ENCODE results near the gene ARHGEF40. TPM values are rescaled to one million over a fixed set of nuclear protein-coding genes. Genes with fewer than 3 reads are reported as not detected.

The ARHGEF40 gene
- polyA plus RNA-seq, 1 donor (not counting 4 experiments of a cell fraction or from before 2014, with no cell fraction given) = 8.7 TPM

- no peaks in the 10 kb centered on the region for H3K9me1 ChIP-seq (ENCODE audit: control insufficient read depth, extremely low read depth, insufficient read depth, low read length)
- no peak for DNase-seq (ENCODE audit: low read depth, low spot score)
- no peak overlapping the region for H3K27ac ChIP-seq (ENCODE audit: control insufficient read depth, insufficient read depth, low read length)
- no peaks in the 10 kb centered on the region for H3K9me3 ChIP-seq (ENCODE audit: control insufficient read depth, low read depth, low read length)
- FAIRE-seq = no peak
- no peaks in the 10 kb centered on the region for H3K27me3 ChIP-seq (ENCODE audit: control insufficient read depth, extremely low read depth, insufficient read depth, low read length)
- peaks cover 11% of the 10 kb centered on the region for H3K79me2 ChIP-seq (ENCODE audit: control insufficient read depth, insufficient read depth, low read length)
- no peak overlapping the region for H2AFZ ChIP-seq (ENCODE audit: control insufficient read depth, low read length)
- no peak for TF ChIP-seq CTCF (optimal IDR thresholded peaks at IDR 0.05 in 1 of 3, IDR thresholded peaks at IDR 0.05 in 1 of 3, conservative IDR thresholded peaks at IDR 0.05 in 1 of 3; ENCODE audit: extremely low read depth in 1 of 3, insufficient read depth in 2 of 3, low read length in 3 of 3)
- no peak for TF ChIP-seq EZH2 (IDR thresholded peaks at IDR 0.05; ENCODE audit: low read length)
- peaks cover 4% of the 10 kb centered on the region for H4K20me1 ChIP-seq (ENCODE audit: control insufficient read depth, extremely low read depth, insufficient read depth, low read length)
- H3K36me3 ChIP-seq (ENCODE audit: control insufficient read depth in 2 of 2, extremely low read depth in 1 of 2, insufficient read depth in 2 of 2, low read length in 2 of 2) = peaks cover 18 to 23% of the 10 kb centered on the region in 2 experiments
- H3K9ac ChIP-seq (ENCODE audit: control insufficient read depth, extremely low read depth, insufficient read depth, low read length) = no peak overlapping the region
- H3K4me3 ChIP-seq (ENCODE audit: control insufficient read depth in 2 of 3, extremely low read depth in 1 of 3, insufficient read depth in 2 of 3, low read depth in 1 of 3, low read length in 3 of 3) = no peak overlapping the region
- no peak overlapping the region for H3K4me2 ChIP-seq (ENCODE audit: control insufficient read depth, extremely low read depth, insufficient read depth, low read depth, low read length)
- dilution Hi-C loops (cut with MboI; ENCODE audit: extremely low pct_ligation_motif_present, low sequenced_read_pairs) = no loop called here
- H3K4me1 ChIP-seq (ENCODE audit: control insufficient read depth, extremely low read depth, insufficient read depth, low read length) = peaks cover 2% of the 10 kb centered on the region
Observed at GRCh38 chr14:21090940-21091663, 21.0 kb downstream of the ARHGEF40 start.

DNA sequence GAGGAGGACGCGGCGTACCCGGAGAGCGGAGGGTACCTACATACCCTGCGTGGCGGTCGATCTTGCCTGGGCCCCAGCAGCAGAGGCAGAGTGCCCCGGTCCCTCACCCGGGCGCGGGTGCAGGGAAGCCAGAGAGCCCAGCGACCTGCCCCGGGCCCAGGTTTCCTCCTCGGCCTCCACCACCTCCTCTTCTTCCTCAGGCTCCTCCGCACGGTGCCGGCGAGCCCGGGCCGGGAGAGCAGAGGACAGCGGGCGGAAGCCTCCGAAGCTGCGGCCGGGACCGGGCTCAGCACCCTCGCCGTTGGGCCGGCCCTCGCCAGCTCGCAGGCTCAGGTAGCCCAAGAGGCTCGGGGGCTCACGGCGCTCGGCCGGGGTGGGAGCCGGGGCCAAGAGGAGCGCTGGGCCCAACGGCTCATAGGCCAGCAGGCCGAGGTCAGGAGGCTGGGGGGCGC lies 21.7 kb downstream of the ARHGEF40 start:
- Histone ChIP-seq H3K9me3 (ENCODE audit: control insufficient read depth, low read depth, low read length) (no peaks in the 10 kb centered on the region), H3K9ac (ENCODE audit: control insufficient read depth, extremely low read depth, insufficient read depth, low read length) (no peak overlapping the region), H3K27ac (ENCODE audit: control insufficient read depth, insufficient read depth, low read length) (no peak overlapping the region), H3K79me2 (ENCODE audit: control insufficient read depth, insufficient read depth, low read length) (peaks cover 17% of the 10 kb centered on the region), H3K4me3 (ENCODE audit: control insufficient read depth in 2 of 3, extremely low read depth in 1 of 3, insufficient read depth in 2 of 3, low read depth in 1 of 3, low read length in 3 of 3) (no peak overlapping the region), H3K36me3 (ENCODE audit: control insufficient read depth in 2 of 2, extremely low read depth in 1 of 2, insufficient read depth in 2 of 2, low read length in 2 of 2) (peaks cover 18 to 23% of the 10 kb centered on the region in 2 experiments), H3K9me1 (ENCODE audit: control insufficient read depth, extremely low read depth, insufficient read depth, low read length) (no peaks in the 10 kb centered on the region), H3K27me3 (ENCODE audit: control insufficient read depth, extremely low read depth, insufficient read depth, low read length) (no peaks in the 10 kb centered on the region), H3K4me2 (ENCODE audit: control insufficient read depth, extremely low read depth, insufficient read depth, low read depth, low read length) (no peak overlapping the region), H4K20me1 (ENCODE audit: control insufficient read depth, extremely low read depth, insufficient read depth, low read length) (peaks cover 4% of the 10 kb centered on the region), H2AFZ (ENCODE audit: control insufficient read depth, low read length) (no peak overlapping the region), H3K4me1 (ENCODE audit: control insufficient read depth, extremely low read depth, insufficient read depth, low read length) (peaks cover 9% of the 10 kb centered on the region)
- DNase-seq (ENCODE audit: low read depth, low spot score) = no peak
- dilution Hi-C loops (cut with MboI; ENCODE audit: extremely low pct_ligation_motif_present, low sequenced_read_pairs) = no loop called here
- no peak for FAIRE-seq
- no peak for TF ChIP-seq EZH2 (IDR thresholded peaks at IDR 0.05; ENCODE audit: low read length)
- no peak for TF ChIP-seq CTCF (optimal IDR thresholded peaks at IDR 0.05 in 1 of 3, IDR thresholded peaks at IDR 0.05 in 1 of 3, conservative IDR thresholded peaks at IDR 0.05 in 1 of 3; ENCODE audit: extremely low read depth in 1 of 3, insufficient read depth in 2 of 3, low read length in 3 of 3)
